H54 (cell line): ENCODE measurements around the gene TTC5.
A peak's percentile ranks its signal among the peaks of the same experiment; 100 is the strongest.
"Not testable (repeated sequence)": the region's sequence is repeated elsewhere in the genome, so short reads cannot be mapped to it uniquely, and the experiment has no call there.

Experiments
- DNase-seq: peaks from one replicate; pipeline ENCODE4 v3.0.0; 2011; ENCODE audit warnings: low spot score, mixed read lengths; ENCODE audit not compliant: insufficient read length
- FAIRE-seq: peaks from 3 replicates; lab custom pipeline; 2011; peaks lifted over from hg19 to GRCh38; lab: Jason Lieb, UNC
- POLR2A ChIP-seq: IDR thresholded peaks from 2 replicates; pipeline ENCODE4 v1.6.1; 2011; ENCODE audit warnings: low read depth, mild to moderate bottlenecking, low read length

TTC5 gene

GRCh38 chr14:20305265-20306078 lies at the start of gene TTC5:
Gene TTC5, minus strand, starts transcription at chr14:20305951. Its CDS starts 14 bp downstream, at chr14:20305937.
- FAIRE-seq (peak; percentile 33), DNase-seq (peak; percentile 4)
- TF ChIP-seq POLR2A: no peak

- DNase-seq: no peak
- TF ChIP-seq POLR2A: no peak
- FAIRE-seq: no peak
Measured at GRCh38 chr14:20350860-20351259, 45.1 kb upstream of the TTC5 start.

- DNase-seq: no peak
- FAIRE-seq: no peak
- TF ChIP-seq POLR2A: no peak
Measured at GRCh38 chr14:20350282-20350681, 44.5 kb upstream of the TTC5 start.

- no peak for TF ChIP-seq POLR2A
- FAIRE-seq: no peak
- DNase-seq: no peak
Measured at GRCh38 chr14:20347747-20348146, 42.0 kb upstream of the TTC5 start.

- TF ChIP-seq POLR2A: no peak
- no peak for FAIRE-seq
- no peak for DNase-seq
Measured at GRCh38 chr14:20346713-20347112, 41.0 kb upstream of the TTC5 start.

- no peak for DNase-seq
- FAIRE-seq: no peak
- TF ChIP-seq POLR2A: no peak
Measured at GRCh38 chr14:20345366-20345765, 39.6 kb upstream of the TTC5 start.

GRCh38 chr14:20343862-20344220 lies 38.1 kb upstream of the TTC5 start:
- TF ChIP-seq POLR2A: no peak
- no peak for FAIRE-seq
- DNase-seq: no peak

- DNase-seq (peak; percentile 38), FAIRE-seq (peak; percentile 58)
- peak; percentile 24; the same call in 1 of the 2 replicates for TF ChIP-seq POLR2A
Measured at GRCh38 chr14:20343092-20343861, 37.5 kb upstream of the TTC5 start, which contains the start of gene PARP2. Gene PARP2, plus strand, starts transcription at chr14:20343635. Its CDS starts 7 bp downstream, at chr14:20343642.

GRCh38 chr14:20341646-20342045 lies 35.9 kb upstream of the TTC5 start:
- FAIRE-seq (no peak), DNase-seq (no peak)
- no peak for TF ChIP-seq POLR2A

GRCh38 chr14:20341032-20341431 lies 35.3 kb upstream of the TTC5 start:
- not testable (repeated sequence) for DNase-seq, FAIRE-seq

GRCh38 chr14:20334017-20334416 lies 28.3 kb upstream of the TTC5 start:
- FAIRE-seq (no peak), DNase-seq (no peak)
- TF ChIP-seq POLR2A: no peak

GRCh38 chr14:20333494-20333841 lies 27.7 kb upstream of the TTC5 start:
- no peak for FAIRE-seq
- TF ChIP-seq POLR2A: no peak

GRCh38 chr14:20332788-20333493 lies 27.2 kb upstream of the TTC5 start, which contains the start of gene CCNB1IP1:
Gene CCNB1IP1, minus strand, starts transcription at chr14:20333279. Its CDS starts 16,756 bp downstream, at chr14:20316523.
- peak; percentile 5 for DNase-seq
- no peak for FAIRE-seq
- no peak for TF ChIP-seq POLR2A

More at GRCh38 chr14:20333494-20333841, 27.7 kb upstream of the TTC5 start:
- no peak for DNase-seq

- TF ChIP-seq POLR2A: no peak
- DNase-seq (no peak), FAIRE-seq (no peak)
Measured at GRCh38 chr14:20332431-20332787, 26.7 kb upstream of the TTC5 start.
